Osteoblast (primary cell): ENCODE data around the gene TMEM63A. TPM values are rescaled to one million over a fixed set of nuclear protein-coding genes. Genes with fewer than 3 reads are reported as not detected.

ENCODE experiments used
- DNase-seq: peaks from one replicate; pipeline ENCODE4 v3.0.0; 2011; ENCODE audit warnings: low spot score, mixed read lengths; ENCODE audit not compliant: insufficient read length; ENCODE audit errors: missing footprints
- H2AFZ ChIP-seq: 2 replicates; pipeline ENCODE4 v1.6.0; 2011; ENCODE audit warnings: mild to moderate bottlenecking, low read length
- H3K27ac ChIP-seq: 2 replicates; pipeline ENCODE4 v1.5.1; 2011; ENCODE audit warnings: mild to moderate bottlenecking, low read depth, low read length, moderate library complexity
- H3K27me3 ChIP-seq: 2 replicates; pipeline ENCODE4 v1.6.0; 2012; ENCODE audit warnings: mild to moderate bottlenecking, control low read depth, inconsistent platforms, low read length, moderate library complexity; ENCODE audit not compliant: insufficient read depth
- H3K36me3 ChIP-seq: 2 replicates; pipeline ENCODE4 v1.5.1; 2011; ENCODE audit warnings: mild to moderate bottlenecking, low read length, control low read depth, moderate library complexity; ENCODE audit not compliant: insufficient read depth
- H3K4me1 ChIP-seq: 2 replicates; pipeline ENCODE4 v1.5.1; 2011; ENCODE audit warnings: mild to moderate bottlenecking, low read length, control low read depth, moderate library complexity; ENCODE audit not compliant: insufficient read depth
- H3K4me2 ChIP-seq: 2 replicates; pipeline ENCODE4 v1.6.0; 2011; ENCODE audit warnings: mild to moderate bottlenecking, low read length; ENCODE audit not compliant: insufficient read depth
- H3K4me3 ChIP-seq: fragments of 200-600 bp; sonication (generic); 3 replicates; pipeline ENCODE4 v1.5.1; 2012; ENCODE audit warnings: mild to moderate bottlenecking, low read length, inconsistent platforms; ENCODE audit not compliant: insufficient read depth
- H3K79me2 ChIP-seq: 2 replicates; pipeline ENCODE4 v1.6.0; 2012; ENCODE audit warnings: mild to moderate bottlenecking, low read length, control low read depth, inconsistent platforms; ENCODE audit not compliant: insufficient read depth
- H3K9me3 ChIP-seq: 2 replicates; pipeline ENCODE4 v1.5.1; 2011; ENCODE audit warnings: low read depth, low read length, control low read depth
- H4K20me1 ChIP-seq: 2 replicates; pipeline ENCODE4 v1.6.0; 2012; ENCODE audit warnings: mild to moderate bottlenecking, low read length, control low read depth; ENCODE audit not compliant: insufficient read depth
- total RNA-seq: library from RNA; depleted of rRNA; stranded (reverse); fragments of >200 nt; gene quantifications from 2 replicates; pipeline ENCODE4 v1.2.3, GENCODE V29; 2012
- TF ChIP-seq, protein P1 (sequence below): IDR thresholded peaks from 2 replicates; pipeline ENCODE4 v1.5.1; 2011; ENCODE audit warnings: mild to moderate bottlenecking, low read depth, low read length, moderate library complexity; ENCODE audit errors: extremely low read depth

Gene TMEM63A
- total RNA-seq, 1 donor = 23.2 TPM

DNA sequence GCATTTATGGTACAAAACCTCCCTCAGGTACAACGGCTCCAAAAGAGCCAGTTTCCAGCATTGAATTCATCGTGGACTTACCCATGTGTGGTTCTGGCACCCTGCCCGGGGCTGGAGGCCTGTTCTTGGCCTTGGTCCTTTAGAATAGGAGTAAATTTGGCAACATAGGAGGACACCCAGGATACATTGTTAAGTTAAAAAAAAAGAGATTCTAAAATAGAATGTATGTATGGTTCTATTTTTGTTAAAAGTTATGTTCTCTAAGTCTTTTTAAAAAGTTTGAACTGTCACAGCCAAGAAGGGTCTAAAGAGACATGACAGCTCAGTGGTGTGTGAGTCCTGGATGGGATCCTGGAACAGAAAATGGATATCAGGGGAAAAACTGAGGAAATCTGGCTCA is 46.3 kb downstream of the TMEM63A start:
- Histone ChIP-seq H3K4me3 (no peak overlapping the region), H3K27me3 (no peaks in the 10 kb centered on the region), H3K27ac (no peak overlapping the region), H4K20me1 (peaks cover 3% of the 10 kb centered on the region), H3K9me3 (no peaks in the 10 kb centered on the region), H3K79me2 (no peaks in the 10 kb centered on the region), H3K4me1 (peaks cover 9% of the 10 kb centered on the region), H2AFZ (no peak overlapping the region), H3K4me2 (no peak overlapping the region), H3K36me3 (peaks cover 21% of the 10 kb centered on the region)
- TF ChIP-seq, protein P1, sequence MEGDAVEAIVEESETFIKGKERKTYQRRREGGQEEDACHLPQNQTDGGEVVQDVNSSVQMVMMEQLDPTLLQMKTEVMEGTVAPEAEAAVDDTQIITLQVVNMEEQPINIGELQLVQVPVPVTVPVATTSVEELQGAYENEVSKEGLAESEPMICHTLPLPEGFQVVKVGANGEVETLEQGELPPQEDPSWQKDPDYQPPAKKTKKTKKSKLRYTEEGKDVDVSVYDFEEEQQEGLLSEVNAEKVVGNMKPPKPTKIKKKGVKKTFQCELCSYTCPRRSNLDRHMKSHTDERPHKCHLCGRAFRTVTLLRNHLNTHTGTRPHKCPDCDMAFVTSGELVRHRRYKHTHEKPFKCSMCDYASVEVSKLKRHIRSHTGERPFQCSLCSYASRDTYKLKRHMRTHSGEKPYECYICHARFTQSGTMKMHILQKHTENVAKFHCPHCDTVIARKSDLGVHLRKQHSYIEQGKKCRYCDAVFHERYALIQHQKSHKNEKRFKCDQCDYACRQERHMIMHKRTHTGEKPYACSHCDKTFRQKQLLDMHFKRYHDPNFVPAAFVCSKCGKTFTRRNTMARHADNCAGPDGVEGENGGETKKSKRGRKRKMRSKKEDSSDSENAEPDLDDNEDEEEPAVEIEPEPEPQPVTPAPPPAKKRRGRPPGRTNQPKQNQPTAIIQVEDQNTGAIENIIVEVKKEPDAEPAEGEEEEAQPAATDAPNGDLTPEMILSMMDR = no peak
- DNase-seq = peak; percentile 54

DNA sequence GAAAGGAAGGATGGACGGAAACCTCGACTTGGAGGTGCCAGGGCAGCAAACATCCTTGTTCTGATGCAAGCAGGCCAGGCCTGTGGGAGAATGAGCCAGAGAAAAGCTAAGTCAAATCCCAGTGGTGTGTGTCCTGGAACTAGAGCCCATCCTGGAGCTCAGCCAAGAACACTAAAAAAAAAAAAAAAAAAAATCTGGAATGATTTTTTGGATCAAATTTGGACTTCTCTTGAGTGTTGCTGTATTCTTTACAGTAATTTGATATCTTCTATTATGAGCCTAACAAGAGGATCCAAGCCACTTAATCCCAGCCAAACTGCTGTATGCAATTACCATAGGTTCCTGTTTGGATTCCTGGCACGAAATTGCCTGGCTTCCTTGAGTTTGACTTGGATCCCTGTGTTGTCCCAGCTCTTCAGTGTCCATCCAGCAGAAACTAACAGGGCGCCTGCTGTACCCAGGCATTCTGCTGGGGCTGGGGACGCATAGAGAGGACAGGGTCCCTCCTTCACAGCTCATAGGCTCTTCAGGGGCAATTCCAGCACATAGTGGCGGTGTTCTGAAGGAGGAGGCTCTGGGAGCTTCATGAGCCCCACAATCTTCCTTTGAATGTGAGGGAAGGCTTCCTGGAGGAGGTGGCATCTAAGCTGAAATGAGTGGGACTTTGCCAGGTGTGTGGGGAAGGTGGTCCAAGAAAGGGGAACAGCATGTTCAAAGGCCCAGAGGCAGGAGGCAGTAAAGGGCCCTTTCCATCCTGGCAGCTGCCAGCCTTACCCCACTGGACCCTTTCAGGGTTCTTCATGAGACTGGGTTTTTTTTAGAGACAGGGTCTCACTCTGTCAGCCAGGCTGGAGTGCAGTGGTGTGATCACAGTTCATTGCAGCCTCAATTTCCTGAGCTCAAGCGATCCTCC is 47.5 kb downstream of the TMEM63A start:
- Histone ChIP-seq H3K4me2 (peak overlapping the region; percentile 24), H3K27me3 (no peaks in the 10 kb centered on the region), H2AFZ (no peak overlapping the region), H4K20me1 (peaks cover 3% of the 10 kb centered on the region), H3K79me2 (no peaks in the 10 kb centered on the region), H3K9me3 (no peaks in the 10 kb centered on the region), H3K4me3 (no peak overlapping the region), H3K27ac (no peak overlapping the region), H3K36me3 (peaks cover 19% of the 10 kb centered on the region), H3K4me1 (peaks cover 9% of the 10 kb centered on the region)
- TF ChIP-seq, protein P1 = no peak
- peak; percentile 95 for DNase-seq

DNA sequence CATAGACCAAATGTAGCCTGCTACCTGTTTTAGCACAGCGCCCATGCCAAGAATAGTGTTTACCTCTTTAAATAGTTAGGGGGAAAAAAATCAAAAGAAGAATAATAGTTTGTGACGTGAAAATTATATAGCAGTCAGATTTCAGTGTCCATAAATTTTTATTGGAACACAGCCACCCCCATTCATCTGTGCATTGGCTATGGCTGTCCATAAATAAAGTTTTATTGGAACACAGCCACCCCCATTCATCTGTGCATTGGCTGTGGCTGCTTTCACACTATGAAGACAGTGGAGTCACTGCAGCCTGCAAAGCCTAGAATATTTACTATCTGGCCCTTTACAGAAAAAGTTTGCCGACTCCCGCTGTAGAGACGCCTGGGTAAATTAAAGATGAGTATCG is 51.3 kb downstream of the TMEM63A start:
- peaks cover 3% of the 10 kb centered on the region for H4K20me1 ChIP-seq
- peaks cover 10% of the 10 kb centered on the region for H3K4me1 ChIP-seq
- no peaks in the 10 kb centered on the region for H3K79me2 ChIP-seq
- no peak overlapping the region for H3K4me2 ChIP-seq
- H3K27ac ChIP-seq = no peak overlapping the region
- H3K9me3 ChIP-seq = no peaks in the 10 kb centered on the region
- no peak overlapping the region for H3K4me3 ChIP-seq
- H3K27me3 ChIP-seq = no peaks in the 10 kb centered on the region
- no peak overlapping the region for H2AFZ ChIP-seq
- no peak for DNase-seq
- TF ChIP-seq, protein P1 = no peak
- peaks cover 17% of the 10 kb centered on the region for H3K36me3 ChIP-seq

DNA sequence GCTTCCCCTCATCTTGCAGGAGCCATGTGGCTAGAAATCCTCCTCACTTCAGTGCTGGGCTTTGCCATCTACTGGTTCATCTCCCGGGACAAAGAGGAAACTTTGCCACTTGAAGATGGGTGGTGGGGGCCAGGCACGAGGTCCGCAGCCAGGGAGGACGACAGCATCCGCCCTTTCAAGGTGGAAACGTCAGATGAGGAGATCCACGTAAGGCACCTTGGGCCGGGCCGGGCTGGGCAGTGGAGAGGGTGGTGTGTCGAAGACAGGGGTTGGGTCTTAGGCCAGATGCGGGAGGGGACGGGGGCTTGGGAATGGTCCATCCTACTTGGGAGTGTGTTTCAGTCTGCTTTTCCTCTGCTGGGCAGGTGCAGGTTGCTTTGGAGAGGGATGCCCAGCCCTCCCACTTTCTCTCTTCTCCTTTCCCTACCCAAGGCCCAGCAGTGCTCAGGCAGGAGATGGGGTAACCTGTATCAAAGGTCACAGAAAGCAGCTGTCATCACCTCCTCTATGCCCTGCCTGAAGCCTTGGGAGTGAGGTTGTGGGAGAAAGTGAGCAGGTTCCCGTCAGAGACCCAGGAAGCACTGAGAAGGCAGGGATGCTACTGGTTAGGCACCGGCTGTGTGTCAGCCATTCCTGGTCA is 53.4 kb downstream of the TMEM63A start:
- peak; percentile 23 for DNase-seq
- no peaks in the 10 kb centered on the region for H4K20me1 ChIP-seq
- no peak overlapping the region for H3K4me2 ChIP-seq
- H3K4me3 ChIP-seq = no peak overlapping the region
- H3K27ac ChIP-seq = no peak overlapping the region
- TF ChIP-seq, protein P1 = no peak
- peaks cover 17% of the 10 kb centered on the region for H3K36me3 ChIP-seq
- H3K9me3 ChIP-seq = no peaks in the 10 kb centered on the region
- no peaks in the 10 kb centered on the region for H3K27me3 ChIP-seq
- H2AFZ ChIP-seq = no peak overlapping the region
- H3K79me2 ChIP-seq = no peaks in the 10 kb centered on the region
- H3K4me1 ChIP-seq = peaks cover 11% of the 10 kb centered on the region
